ENCODE measurements around the gene RYK.

DNA sequence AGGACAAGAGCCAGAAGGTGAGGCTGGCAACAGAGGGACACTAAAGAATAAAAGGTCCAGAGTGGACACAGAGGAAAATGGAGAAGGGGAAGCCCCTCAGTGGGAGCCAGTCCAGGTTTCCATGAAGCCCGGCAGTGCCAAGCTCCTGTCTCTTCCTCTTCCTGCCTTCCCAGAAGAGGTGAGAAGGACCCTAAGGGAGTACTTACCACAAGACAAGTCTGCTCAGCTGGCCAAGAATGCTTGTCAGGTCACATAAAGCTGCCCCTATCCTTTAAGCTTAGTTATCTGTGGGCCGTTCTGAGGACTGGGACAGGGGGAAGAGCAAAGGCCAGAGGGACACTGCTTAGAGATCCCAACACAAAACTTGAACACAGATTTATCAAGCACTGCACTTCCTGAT is 100.2 kb downstream of the RYK start:
- TF ChIP-seq MAX (IDR thresholded peaks at IDR 0.05) (no peak), YY1 (IDR thresholded peaks at IDR 0.05) (no peak), RAD21 (IDR thresholded peaks at IDR 0.05) (no peak), TAF1 (conservative IDR thresholded peaks at IDR 0.05) (no peak), EGR1 (IDR thresholded peaks at IDR 0.05; ENCODE audit: low read depth in 2 of 2) (no peak), REST (IDR thresholded peaks at IDR 0.05) (no peak)
- TF ChIP-seq, protein P1, sequence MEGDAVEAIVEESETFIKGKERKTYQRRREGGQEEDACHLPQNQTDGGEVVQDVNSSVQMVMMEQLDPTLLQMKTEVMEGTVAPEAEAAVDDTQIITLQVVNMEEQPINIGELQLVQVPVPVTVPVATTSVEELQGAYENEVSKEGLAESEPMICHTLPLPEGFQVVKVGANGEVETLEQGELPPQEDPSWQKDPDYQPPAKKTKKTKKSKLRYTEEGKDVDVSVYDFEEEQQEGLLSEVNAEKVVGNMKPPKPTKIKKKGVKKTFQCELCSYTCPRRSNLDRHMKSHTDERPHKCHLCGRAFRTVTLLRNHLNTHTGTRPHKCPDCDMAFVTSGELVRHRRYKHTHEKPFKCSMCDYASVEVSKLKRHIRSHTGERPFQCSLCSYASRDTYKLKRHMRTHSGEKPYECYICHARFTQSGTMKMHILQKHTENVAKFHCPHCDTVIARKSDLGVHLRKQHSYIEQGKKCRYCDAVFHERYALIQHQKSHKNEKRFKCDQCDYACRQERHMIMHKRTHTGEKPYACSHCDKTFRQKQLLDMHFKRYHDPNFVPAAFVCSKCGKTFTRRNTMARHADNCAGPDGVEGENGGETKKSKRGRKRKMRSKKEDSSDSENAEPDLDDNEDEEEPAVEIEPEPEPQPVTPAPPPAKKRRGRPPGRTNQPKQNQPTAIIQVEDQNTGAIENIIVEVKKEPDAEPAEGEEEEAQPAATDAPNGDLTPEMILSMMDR (IDR thresholded peaks at IDR 0.05; ENCODE audit: low read depth, low read length, missing input control): no peak
- TF ChIP-seq, protein P2, sequence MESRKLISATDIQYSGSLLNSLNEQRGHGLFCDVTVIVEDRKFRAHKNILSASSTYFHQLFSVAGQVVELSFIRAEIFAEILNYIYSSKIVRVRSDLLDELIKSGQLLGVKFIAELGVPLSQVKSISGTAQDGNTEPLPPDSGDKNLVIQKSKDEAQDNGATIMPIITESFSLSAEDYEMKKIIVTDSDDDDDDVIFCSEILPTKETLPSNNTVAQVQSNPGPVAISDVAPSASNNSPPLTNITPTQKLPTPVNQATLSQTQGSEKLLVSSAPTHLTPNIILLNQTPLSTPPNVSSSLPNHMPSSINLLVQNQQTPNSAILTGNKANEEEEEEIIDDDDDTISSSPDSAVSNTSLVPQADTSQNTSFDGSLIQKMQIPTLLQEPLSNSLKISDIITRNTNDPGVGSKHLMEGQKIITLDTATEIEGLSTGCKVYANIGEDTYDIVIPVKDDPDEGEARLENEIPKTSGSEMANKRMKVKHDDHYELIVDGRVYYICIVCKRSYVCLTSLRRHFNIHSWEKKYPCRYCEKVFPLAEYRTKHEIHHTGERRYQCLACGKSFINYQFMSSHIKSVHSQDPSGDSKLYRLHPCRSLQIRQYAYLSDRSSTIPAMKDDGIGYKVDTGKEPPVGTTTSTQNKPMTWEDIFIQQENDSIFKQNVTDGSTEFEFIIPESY (IDR thresholded peaks at IDR 0.05): no peak
- TF ChIP-seq, protein P3, sequence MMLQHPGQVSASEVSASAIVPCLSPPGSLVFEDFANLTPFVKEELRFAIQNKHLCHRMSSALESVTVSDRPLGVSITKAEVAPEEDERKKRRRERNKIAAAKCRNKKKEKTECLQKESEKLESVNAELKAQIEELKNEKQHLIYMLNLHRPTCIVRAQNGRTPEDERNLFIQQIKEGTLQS (IDR thresholded peaks at IDR 0.05): no peak
